K562 (cell line): ENCODE data around the gene ARMC7. TPM values are rescaled to one million over a fixed set of nuclear protein-coding genes. Genes with fewer than 3 reads are reported as not detected.

Experiments
- ATAC-seq: fragments of 200-7000 bp; cut with Tn5 transposase; 3 replicates; pipeline ENCODE4 v1.9.1; 2020; ENCODE audit warnings: moderate library complexity
- BruUV-seq: library from RNA; stranded (reverse); fragments of 400-500 nt; replicated peaks from 2 replicates; lab custom pipeline; 2021; lab: Mats Ljungman, UMichigan
- CTCF ChIA-PET: fragments of 300-600 bp; formaldehyde crosslinking; extraction: SDS; loops from one replicate; lab custom pipeline; 2021; ENCODE audit warnings: low intra/inter-chr PET ratio; lab: Yijun Ruan, JAX
- POLR2A ChIA-PET: fragments of 300-600, 350-650 bp; sonication (Branson Sonifier 250); formaldehyde crosslinking; extraction: SDS; loops from one replicate; lab custom pipeline; 2021; ENCODE audit warnings: antibody characterized with exemption, inconsistent platforms; lab: Yijun Ruan, JAX
- DNase-seq, 4 experiments: peaks; one replicate each; pipeline versions ENCODE4 v3.0.0 to v3.0.0-alpha.2; 2011 to 2018; ENCODE audit warnings: low spot score in 3 of 4, mixed read lengths in 3 of 4; ENCODE audit errors: extremely low read depth in 1 of 4
- FAIRE-seq: peaks from 2 replicates; lab custom pipeline; 2011; peaks lifted over from hg19 to GRCh38; lab: Jason Lieb, UNC
- H2AFZ ChIP-seq: 2 replicates; pipeline ENCODE4 v1.6.0; 2011; ENCODE audit warnings: low read depth, low read length, control low read depth, inconsistent platforms
- H3K27ac ChIP-seq: fragments of 200-600 bp; 3 replicates; pipeline ENCODE4 v1.8.0; 2011; ENCODE audit warnings: low read depth, mild to moderate bottlenecking, control low read depth, inconsistent platforms, low read length, moderate library complexity, mixed read lengths; ENCODE audit errors: extremely low read depth
- H3K27me3 ChIP-seq, 2 experiments: fragments of 300-600 bp in 1 of 2; 2 replicates in 1 of 2; 3 replicates in 1 of 2; pipeline versions ENCODE4 v1.6.0 to v1.8.0; 2011; ENCODE audit warnings: inconsistent platforms in 2 of 2, low read length in 2 of 2, mild to moderate bottlenecking in 1 of 2, mixed read lengths in 1 of 2, moderate library complexity in 1 of 2; ENCODE audit not compliant: control insufficient read depth in 2 of 2, insufficient read depth in 2 of 2
- H3K36me3 ChIP-seq: fragments of 300-600 bp; 3 replicates; pipeline ENCODE4 v1.8.0; 2011; ENCODE audit warnings: mild to moderate bottlenecking, low read length, inconsistent platforms; ENCODE audit not compliant: control insufficient read depth, insufficient read depth
- H3K4me1 ChIP-seq, 2 experiments: fragments of 200-600 bp in 1 of 2; replicated peaks in 1 of 2; 2 replicates in 1 of 2; 3 replicates in 1 of 2; pipeline versions ENCODE4 v1.5.1 to v1.8.0; 2011; ENCODE audit warnings: inconsistent platforms in 2 of 2, low read length in 2 of 2, mild to moderate bottlenecking in 1 of 2, mixed read lengths in 1 of 2, moderate library complexity in 1 of 2; ENCODE audit not compliant: control insufficient read depth in 2 of 2, insufficient read depth in 2 of 2
- H3K4me2 ChIP-seq: 2 replicates; pipeline ENCODE4 v1.6.1; 2011; ENCODE audit warnings: low read length, control low read depth, inconsistent platforms, mixed read lengths; ENCODE audit not compliant: insufficient read depth
- H3K4me3 ChIP-seq: fragments of 200-600 bp; sonication (generic), shearing (Covaris generic); 2 replicates; pipeline ENCODE4 v1.5.1; 2016; ENCODE audit warnings: control low read depth, inconsistent platforms
- H3K79me2 ChIP-seq: fragments of 200-600 bp; 3 replicates; pipeline ENCODE4 v1.8.0; 2011; ENCODE audit warnings: low read length, inconsistent platforms; ENCODE audit not compliant: control insufficient read depth, insufficient read depth
- H3K9ac ChIP-seq, 2 experiments: 2 replicates each; pipeline versions ENCODE4 v1.6.0 to v1.6.1; 2011; ENCODE audit warnings: low read depth in 2 of 2, low read length in 2 of 2, control low read depth in 1 of 2, inconsistent platforms in 1 of 2, mild to moderate bottlenecking in 1 of 2, mixed read lengths in 1 of 2; ENCODE audit not compliant: insufficient read depth in 1 of 2
- H3K9me1 ChIP-seq: one replicate; pipeline ENCODE4 v1.6.0; 2011; ENCODE audit warnings: inconsistent platforms, mild to moderate bottlenecking, low read length, moderate library complexity; ENCODE audit not compliant: control insufficient read depth, insufficient read depth
- H3K9me3 ChIP-seq: replicated peaks from 2 replicates; pipeline ENCODE4 v1.5.1; 2011; ENCODE audit warnings: low read depth, low read length, inconsistent platforms; ENCODE audit not compliant: control insufficient read depth, insufficient read depth
- H4K20me1 ChIP-seq: replicated peaks from 2 replicates; pipeline ENCODE4 v1.6.1; 2011; ENCODE audit warnings: low read length, inconsistent platforms, mixed read lengths; ENCODE audit not compliant: control insufficient read depth, insufficient read depth
- EWSR1 ChIP-seq: fragments of 450-650 bp; IDR thresholded peaks from 2 replicates; pipeline ENCODE4 v1.6.1; 2018; ENCODE audit warnings: borderline replicate concordance, mild to moderate bottlenecking, low read depth, moderate library complexity; ENCODE audit not compliant: partially characterized antibody
- HDGF ChIP-seq: fragments of 450-650 bp; IDR thresholded peaks from 2 replicates; pipeline ENCODE4 v1.6.1; 2016
- HMG20B ChIP-seq: fragments of 250-450 bp; sonication (Bioruptor Pico); IDR thresholded peaks from 2 replicates; pipeline ENCODE4 v1.5.0; 2021; ENCODE audit warnings: mild to moderate bottlenecking
- HNRNPK ChIP-seq: fragments of 200-400 bp; formaldehyde crosslinking; IDR thresholded peaks from one replicate; pipeline ENCODE4 v1.6.1; 2018; ENCODE audit warnings: mild to moderate bottlenecking, low read depth, low read length; ENCODE audit not compliant: poor library complexity, severe bottlenecking
- HSF4 ChIP-seq: fragments of 250-450 bp; sonication (Bioruptor Pico); IDR thresholded peaks from 2 replicates; pipeline ENCODE4 v2.1.2; 2022; ENCODE audit warnings: mild to moderate bottlenecking, moderate library complexity, borderline replicate concordance
- ZNF224 ChIP-seq: sonication (generic); formaldehyde crosslinking; IDR thresholded peaks from 2 replicates; pipeline ENCODE4 v1.8.0; 2022; ENCODE audit warnings: mild to moderate bottlenecking, missing genetic modification reagents
- ZNF561 ChIP-seq: fragments of 450-650 bp; formaldehyde crosslinking; conservative IDR thresholded peaks from 2 replicates; pipeline ENCODE4 v1.4.0; 2020; ENCODE audit warnings: mild to moderate bottlenecking, moderate library complexity
- WGBS: fragments of 100-300 bp; shearing (Covaris generic); methylation state at CpG from one replicate; pipeline ENCODE4 v1.1.6; 2016; ENCODE audit warnings: low coverage, mixed read lengths; ENCODE audit not compliant: insufficient coverage; ENCODE audit errors: missing lambda C conversion rate; 5-methylcytosine and 5-hydroxymethylcytosine counted together
- in situ Hi-C: fragments of 300-500 bp; cut with MboI; formaldehyde crosslinking; loops from 4 replicates; pipeline ENCODE4 v1.15.0; 2018; ENCODE audit warnings: inconsistent platforms, mixed read lengths
- intact Hi-C: fragments of 100-400 bp; cut with micrococcal nuclease; formaldehyde crosslinking; loops from 2 replicates; pipeline ENCODE4 v1.14.2; 2022
- polyA plus RNA-seq, 8 experiments: library from polyadenylated mRNA; depleted of rRNA in 4 of 8; stranded (reverse) in 5 of 8; unstranded in 3 of 8; fragments of >200 nt; fragmentation: Nextera tagmentation in 2 of 8; fragmentation: Illumina TruSeq in 1 of 8; extraction: Ambion mirVana in 2 of 8; extraction: Trizol in 1 of 8; gene quantifications; 2 replicates each; pipeline versions ENCODE4 v1.2.1 to v1.2.3, GENCODE V29; 2011 to 2014; ENCODE audit warnings: inconsistent platforms in 1 of 8, missing spikeins in 1 of 8
- total RNA-seq, 7 experiments: library from RNA; depleted of rRNA in 6 of 7; stranded (reverse); fragments of >200 nt in 6 of 7; fragmentation: Illumina TruSeq in 2 of 7; extraction: Trizol in 2 of 7; gene quantifications; 2 replicates each; pipeline versions ENCODE4 v1.2.1 to v1.2.3, GENCODE V29; 2011 to 2021; ENCODE audit warnings: low replicate concordance in 1 of 7
- TF ChIP-seq, protein P1 (sequence below): fragments of 250-450 bp; sonication (Bioruptor Pico); IDR thresholded peaks from 2 replicates; pipeline ENCODE4 v1.4.0; 2020; ENCODE audit warnings: mild to moderate bottlenecking, moderate library complexity
- TF ChIP-seq, protein P2 (sequence below): sonication (generic); formaldehyde crosslinking; IDR thresholded peaks from 2 replicates; pipeline ENCODE4 v1.8.1; 2023; ENCODE audit warnings: mild to moderate bottlenecking, missing genetic modification reagents

Gene ARMC7
- total and polyA plus RNA-seq, 9 of the 15 experiments (the other 6 are each of a cell fraction or from before 2014, with no cell fraction given), result 1.4 to 15.2 (median 5.9) TPM

DNA sequence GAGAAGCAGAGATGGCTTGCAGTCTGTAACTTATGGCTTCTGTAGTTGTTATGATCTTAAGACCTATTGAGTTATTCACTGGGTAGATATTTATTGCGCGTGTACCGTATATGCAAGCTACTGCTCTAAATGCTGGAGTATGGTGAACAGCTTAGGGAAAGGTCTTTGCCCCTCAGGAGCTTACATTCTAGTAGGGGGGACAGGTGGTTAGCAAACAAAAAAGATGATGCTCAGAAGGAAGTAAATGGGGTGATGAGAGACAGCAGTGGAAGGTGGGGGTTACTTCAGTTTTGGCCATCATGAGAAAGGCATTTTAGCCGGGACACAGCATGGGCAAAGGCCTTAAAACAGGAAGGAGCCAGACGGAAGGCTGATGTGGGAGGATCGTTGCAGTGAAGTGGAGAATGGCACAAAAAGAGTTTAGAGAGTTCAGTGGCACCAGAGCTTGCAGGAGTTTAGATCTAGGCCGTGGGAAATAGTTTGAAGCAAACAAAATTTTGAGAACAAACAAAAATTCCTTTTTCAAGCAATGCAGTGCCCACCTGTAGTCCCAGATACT is 2.1 kb downstream of the ARMC7 start:
- TF ChIP-seq, protein P1, sequence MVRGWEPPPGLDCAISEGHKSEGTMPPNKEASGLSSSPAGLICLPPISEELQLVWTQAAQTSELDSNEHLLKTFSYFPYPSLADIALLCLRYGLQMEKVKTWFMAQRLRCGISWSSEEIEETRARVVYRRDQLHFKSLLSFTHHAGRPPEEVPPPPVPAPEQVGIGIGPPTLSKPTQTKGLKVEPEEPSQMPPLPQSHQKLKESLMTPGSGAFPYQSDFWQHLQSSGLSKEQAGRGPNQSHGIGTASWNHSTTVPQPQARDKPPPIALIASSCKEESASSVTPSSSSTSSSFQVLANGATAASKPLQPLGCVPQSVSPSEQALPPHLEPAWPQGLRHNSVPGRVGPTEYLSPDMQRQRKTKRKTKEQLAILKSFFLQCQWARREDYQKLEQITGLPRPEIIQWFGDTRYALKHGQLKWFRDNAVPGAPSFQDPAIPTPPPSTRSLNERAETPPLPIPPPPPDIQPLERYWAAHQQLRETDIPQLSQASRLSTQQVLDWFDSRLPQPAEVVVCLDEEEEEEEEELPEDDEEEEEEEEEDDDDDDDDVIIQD (CRISPR knock-in tag), result no peak
- TF ChIP-seq EWSR1, result no peak
- TF ChIP-seq HDGF, result no peak
- TF ChIP-seq HSF4, result no peak
- TF ChIP-seq HMG20B, result no peak
- TF ChIP-seq, protein P2, sequence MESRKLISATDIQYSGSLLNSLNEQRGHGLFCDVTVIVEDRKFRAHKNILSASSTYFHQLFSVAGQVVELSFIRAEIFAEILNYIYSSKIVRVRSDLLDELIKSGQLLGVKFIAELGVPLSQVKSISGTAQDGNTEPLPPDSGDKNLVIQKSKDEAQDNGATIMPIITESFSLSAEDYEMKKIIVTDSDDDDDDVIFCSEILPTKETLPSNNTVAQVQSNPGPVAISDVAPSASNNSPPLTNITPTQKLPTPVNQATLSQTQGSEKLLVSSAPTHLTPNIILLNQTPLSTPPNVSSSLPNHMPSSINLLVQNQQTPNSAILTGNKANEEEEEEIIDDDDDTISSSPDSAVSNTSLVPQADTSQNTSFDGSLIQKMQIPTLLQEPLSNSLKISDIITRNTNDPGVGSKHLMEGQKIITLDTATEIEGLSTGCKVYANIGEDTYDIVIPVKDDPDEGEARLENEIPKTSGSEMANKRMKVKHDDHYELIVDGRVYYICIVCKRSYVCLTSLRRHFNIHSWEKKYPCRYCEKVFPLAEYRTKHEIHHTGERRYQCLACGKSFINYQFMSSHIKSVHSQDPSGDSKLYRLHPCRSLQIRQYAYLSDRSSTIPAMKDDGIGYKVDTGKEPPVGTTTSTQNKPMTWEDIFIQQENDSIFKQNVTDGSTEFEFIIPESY (CRISPR knock-in tag), result peak; percentile 35; the same call in 1 of the 2 replicates
- peak; percentile 80; the same call in 1 of the 2 replicates for TF ChIP-seq ZNF224 (CRISPR knock-in tag)
- TF ChIP-seq HNRNPK, result no peak
- no peak for TF ChIP-seq ZNF561 (CRISPR knock-in tag)
- peaks cover 12 to 34% of the 10 kb centered on the region in 2 experiments for H3K4me1 ChIP-seq
- WGBS, result 77% methylated on average over 7 of the region's 7 CpGs
- H3K9ac ChIP-seq, result no peak overlapping the region; a peak in 1 of 4 replicates
- BruUV-seq, result TSS peak; percentile 40
- ChIA-PET POLR2A (interaction anchor here (0.6 to 3.9 kb wide), 3 partner anchors 11 to 20 kb away, joined by 3 to 38 read pairs (median 3); no protein-coding TSS in a partner anchor), CTCF (no interaction called here)
- H3K36me3 ChIP-seq, result peaks cover 22% of the 10 kb centered on the region; the same call in 2 of the 3 replicates
- in situ Hi-C loops, result loop anchor here (5.0 to 10.0 kb wide), 3 partner anchors 50 to 303 kb away; no protein-coding TSS in a partner anchor
- no peak overlapping the region for H3K4me3 ChIP-seq
- H2AFZ ChIP-seq, result no peak overlapping the region
- H3K9me3 ChIP-seq, result no peaks in the 10 kb centered on the region
- H3K27ac ChIP-seq, result no peak overlapping the region
- FAIRE-seq (no peak), ATAC-seq (no peak), DNase-seq (no peak)
- H3K27me3 ChIP-seq, result no peaks in the 10 kb centered on the region
- intact Hi-C loops, result loop anchor here (5.0 kb wide), 3 partner anchors 60 to 150 kb away; no protein-coding TSS in a partner anchor
- H3K9me1 ChIP-seq, result no peaks in the 10 kb centered on the region
- peaks cover 39% of the 10 kb centered on the region for H3K79me2 ChIP-seq
- no peak overlapping the region for H3K4me2 ChIP-seq
- H4K20me1 ChIP-seq, result no peaks in the 10 kb centered on the region
